Measurements from ENCODE around the gene FMO3.

FMO3 gene

DNA sequence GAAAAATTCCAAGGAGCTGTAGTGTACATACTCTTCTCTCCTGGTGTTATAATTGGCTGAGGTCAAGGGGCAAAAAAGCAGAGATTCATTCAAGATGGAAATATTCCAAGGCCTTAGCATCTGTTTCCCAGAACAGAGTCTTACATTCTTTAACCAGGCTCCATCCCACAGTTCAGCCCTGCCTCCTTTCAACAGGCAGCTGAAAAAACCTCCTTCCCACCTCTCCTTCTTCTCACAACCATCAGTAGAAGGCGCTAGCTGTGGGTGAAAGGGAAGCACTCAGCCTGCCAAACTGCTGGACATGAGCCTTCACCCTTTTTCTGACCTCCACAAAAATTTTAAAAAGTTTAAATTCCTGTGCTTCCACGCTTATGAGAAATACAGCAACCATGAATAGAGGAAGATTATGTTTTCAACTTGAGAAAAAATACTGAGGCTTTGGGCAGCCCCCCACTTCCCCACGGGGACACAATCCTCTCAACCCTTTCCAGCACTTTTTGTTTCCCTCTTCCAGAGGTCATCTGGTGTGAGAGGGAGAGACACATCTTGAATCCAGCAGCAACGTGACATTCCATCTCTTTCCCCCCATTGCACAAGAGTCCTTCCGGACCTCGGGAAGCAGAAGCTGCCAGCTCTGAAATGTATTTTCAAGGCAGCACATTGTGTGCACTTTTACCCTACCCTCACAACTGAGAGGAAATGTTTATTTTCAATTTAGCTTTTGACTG, 51.1 kb downstream of the FMO3 start:
- ChIA-PET POLR2A (no interaction called here), CTCF (interaction anchor here (0.6 kb wide), 1 partner anchor 80 kb away, joined by 3 read pairs; no protein-coding TSS in a partner anchor)
- no peak for DNase-seq (ENCODE audit: extremely low spot score)
- TF ChIP-seq, protein P1, sequence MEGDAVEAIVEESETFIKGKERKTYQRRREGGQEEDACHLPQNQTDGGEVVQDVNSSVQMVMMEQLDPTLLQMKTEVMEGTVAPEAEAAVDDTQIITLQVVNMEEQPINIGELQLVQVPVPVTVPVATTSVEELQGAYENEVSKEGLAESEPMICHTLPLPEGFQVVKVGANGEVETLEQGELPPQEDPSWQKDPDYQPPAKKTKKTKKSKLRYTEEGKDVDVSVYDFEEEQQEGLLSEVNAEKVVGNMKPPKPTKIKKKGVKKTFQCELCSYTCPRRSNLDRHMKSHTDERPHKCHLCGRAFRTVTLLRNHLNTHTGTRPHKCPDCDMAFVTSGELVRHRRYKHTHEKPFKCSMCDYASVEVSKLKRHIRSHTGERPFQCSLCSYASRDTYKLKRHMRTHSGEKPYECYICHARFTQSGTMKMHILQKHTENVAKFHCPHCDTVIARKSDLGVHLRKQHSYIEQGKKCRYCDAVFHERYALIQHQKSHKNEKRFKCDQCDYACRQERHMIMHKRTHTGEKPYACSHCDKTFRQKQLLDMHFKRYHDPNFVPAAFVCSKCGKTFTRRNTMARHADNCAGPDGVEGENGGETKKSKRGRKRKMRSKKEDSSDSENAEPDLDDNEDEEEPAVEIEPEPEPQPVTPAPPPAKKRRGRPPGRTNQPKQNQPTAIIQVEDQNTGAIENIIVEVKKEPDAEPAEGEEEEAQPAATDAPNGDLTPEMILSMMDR (IDR thresholded peaks at IDR 0.05; ENCODE audit: control extremely low read depth, extremely low read depth, low read depth, missing control alignments), result no peak

DNA sequence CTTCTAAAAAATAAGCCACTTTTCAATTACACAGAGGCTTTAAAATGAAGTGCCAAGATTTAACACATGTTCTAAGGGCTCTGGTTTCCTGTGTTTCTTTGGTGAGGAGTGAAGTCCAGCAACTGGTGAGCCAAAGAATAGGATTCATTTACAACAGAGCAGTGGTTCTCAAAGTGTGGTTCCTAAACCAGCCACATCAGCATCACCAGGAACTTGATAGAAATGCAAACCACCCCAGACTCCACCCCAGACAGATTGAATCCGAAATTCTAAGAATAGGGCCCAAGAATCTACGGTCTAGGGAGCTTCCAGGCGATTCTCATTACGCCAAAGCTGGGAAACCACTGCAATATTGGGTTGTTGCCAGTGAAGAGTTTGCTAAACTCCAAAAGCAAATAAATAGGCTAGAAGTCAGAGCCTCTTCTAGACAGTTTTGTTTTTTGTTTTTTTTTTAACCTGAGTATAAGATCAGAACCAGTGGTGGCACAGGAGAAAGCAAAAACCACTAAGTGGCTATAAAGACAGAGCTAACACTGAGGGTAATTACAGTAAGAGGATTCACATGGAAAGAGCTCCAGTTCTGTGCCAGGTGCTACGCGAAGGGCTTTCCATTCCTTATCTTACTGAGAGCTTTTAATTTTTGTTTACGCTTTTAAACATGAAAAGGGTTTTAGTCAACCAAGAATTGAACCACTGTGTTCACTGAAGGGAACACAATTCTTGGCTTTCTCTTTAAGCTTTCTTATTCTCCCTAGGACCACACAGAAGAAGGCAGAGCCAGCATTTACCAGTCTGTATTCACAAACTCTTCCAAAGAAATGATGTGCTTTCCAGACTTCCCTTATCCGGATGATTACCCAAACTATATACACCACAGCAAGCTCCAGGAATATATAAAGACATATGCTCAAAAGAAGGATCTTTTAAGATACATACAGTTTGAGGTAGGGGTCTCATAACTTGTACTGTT, 52.0 kb downstream of the FMO3 start:
- no peak for DNase-seq (ENCODE audit: extremely low spot score)
- CTCF ChIA-PET, result no interaction called here
- TF ChIP-seq, protein P1 (IDR thresholded peaks at IDR 0.05; ENCODE audit: control extremely low read depth, extremely low read depth, low read depth, missing control alignments), result no peak
- POLR2A ChIA-PET, result no interaction called here

DNA sequence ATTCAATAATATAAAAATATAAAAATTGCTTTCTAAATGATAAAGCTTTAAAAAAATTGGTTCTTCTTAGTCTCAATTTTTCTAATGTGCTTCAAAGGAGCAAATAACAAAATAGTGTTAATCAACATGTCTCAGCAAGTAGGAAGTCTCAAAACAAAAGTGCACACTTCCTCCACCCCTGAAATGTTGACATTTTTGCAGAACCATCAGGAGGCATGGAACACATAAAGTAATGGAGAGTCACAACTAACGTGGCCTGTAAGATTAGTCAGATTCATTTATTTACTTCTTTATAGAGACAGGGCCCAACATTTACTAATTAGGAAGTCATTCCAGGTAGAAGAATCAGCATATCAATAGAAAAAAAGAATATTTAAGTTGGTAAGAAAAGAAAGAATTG, 59.5 kb downstream of the FMO3 start:
- POLR2A ChIA-PET, result no interaction called here
- CTCF ChIA-PET, result no interaction called here
- no peak for DNase-seq (ENCODE audit: extremely low spot score)
- TF ChIP-seq, protein P1 (IDR thresholded peaks at IDR 0.05; ENCODE audit: control extremely low read depth, extremely low read depth, low read depth, missing control alignments), result no peak

DNA sequence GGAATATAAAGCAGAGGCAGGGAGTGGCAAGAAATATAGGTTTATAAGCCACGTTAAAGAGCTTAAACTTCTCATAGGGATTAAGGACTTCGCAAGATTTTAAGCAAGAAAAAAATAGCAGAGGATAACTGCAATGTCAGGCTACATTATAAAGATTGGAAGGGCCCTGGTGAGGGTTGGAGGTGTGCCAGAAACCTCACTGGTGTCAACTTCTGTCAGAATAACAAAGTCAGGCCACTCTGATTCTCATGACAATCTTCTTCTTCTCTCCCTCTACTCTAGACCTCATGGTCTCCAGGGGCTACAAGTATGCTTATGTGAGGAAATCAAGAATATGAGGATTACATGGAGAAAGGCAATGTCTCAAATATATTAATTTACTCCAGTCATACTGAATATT, 61.8 kb downstream of the FMO3 start:
- ChIA-PET POLR2A (no interaction called here), CTCF (no interaction called here)
- no peak for DNase-seq (ENCODE audit: extremely low spot score)
- TF ChIP-seq, protein P1 (IDR thresholded peaks at IDR 0.05; ENCODE audit: control extremely low read depth, extremely low read depth, low read depth, missing control alignments), result no peak

DNA sequence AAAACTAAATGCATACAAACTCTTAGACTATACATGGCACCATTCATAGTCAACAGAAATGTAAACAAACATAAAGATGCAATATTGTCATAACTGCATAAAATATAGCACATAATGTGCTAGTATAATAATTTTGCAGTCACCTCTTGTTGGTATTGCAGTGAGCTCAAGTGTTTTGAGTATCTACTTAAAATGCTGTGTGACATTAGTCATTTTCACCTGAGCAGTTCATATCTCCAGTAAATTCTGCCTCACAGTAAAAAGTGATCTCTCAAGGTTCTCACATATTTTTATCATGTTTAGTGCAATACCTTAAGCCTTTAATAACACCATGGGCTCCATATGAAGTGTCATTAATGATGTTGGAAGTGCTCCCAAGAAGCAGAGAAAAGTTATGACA, 64.8 kb downstream of the FMO3 start:
- CTCF ChIA-PET, result no interaction called here
- POLR2A ChIA-PET, result no interaction called here
- TF ChIP-seq, protein P1 (IDR thresholded peaks at IDR 0.05; ENCODE audit: control extremely low read depth, extremely low read depth, low read depth, missing control alignments), result no peak

DNA sequence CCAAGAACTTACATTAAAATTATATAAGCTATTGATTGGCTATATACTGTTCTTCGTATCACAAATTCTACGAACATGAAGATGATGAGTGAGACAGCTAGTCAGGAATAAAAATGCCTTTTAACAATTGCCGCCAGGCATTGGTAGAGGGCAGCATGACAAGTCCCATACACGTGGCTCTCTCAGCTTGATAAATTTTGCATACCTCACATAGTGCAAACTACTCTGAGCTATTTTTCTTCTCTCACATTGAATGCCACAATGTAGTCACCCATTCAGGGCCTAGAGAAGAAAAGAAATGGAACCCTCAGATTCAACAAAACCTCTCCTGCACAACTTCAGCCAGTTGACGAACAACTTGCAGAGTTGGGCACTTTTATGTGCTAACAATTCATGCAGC, 67.4 kb downstream of the FMO3 start:
- TF ChIP-seq, protein P1 (IDR thresholded peaks at IDR 0.05; ENCODE audit: control extremely low read depth, extremely low read depth, low read depth, missing control alignments), result no peak
- POLR2A ChIA-PET, result no interaction called here
- DNase-seq (ENCODE audit: extremely low spot score), result no peak
- CTCF ChIA-PET, result interaction anchor here (1.0 kb wide), 1 partner anchor 48 kb away, joined by 3 read pairs; no protein-coding TSS in a partner anchor

More for the DNA sequence above, 64.8 kb downstream of the FMO3 start:
- no peak for DNase-seq (ENCODE audit: extremely low spot score)

All from GM10248 (cell line).